HG03159 (cell line): ENCODE results near the gene KMT5B.
A peak's percentile ranks its signal among the peaks of the same experiment; 100 is the strongest.

Source experiments
- ATAC-seq: cut with Tn5 transposase; IDR thresholded peaks from one replicate; pipeline ENCODE4 v1.9.1; 2021; ENCODE audit warnings: mild to moderate bottlenecking, moderate library complexity; ENCODE audit not compliant: unreplicated experiment

The KMT5B gene

GRCh38 chr11:68121067-68121899 lies 91.8 kb downstream of the KMT5B start, which contains the start of gene CHKA:
TSS of gene CHKA (minus strand) at chr11:68121388. CDS start at chr11:68121177, 211 bp downstream.
- ATAC-seq, result peak; percentile 83

GRCh38 chr11:68120273-68121066 lies 92.6 kb downstream of the KMT5B start:
- ATAC-seq, result peak; percentile 23

GRCh38 chr11:68118706-68119448 lies 94.2 kb downstream of the KMT5B start:
- no peak for ATAC-seq

- no peak for ATAC-seq
Measured at GRCh38 chr11:68117853-68118470, 95.1 kb downstream of the KMT5B start.

GRCh38 chr11:68116974-68117373 lies 96.1 kb downstream of the KMT5B start:
- no peak for ATAC-seq

GRCh38 chr11:68116126-68116525 lies 97.0 kb downstream of the KMT5B start:
- no peak for ATAC-seq

GRCh38 chr11:68115285-68115684 lies 97.8 kb downstream of the KMT5B start:
- no peak for ATAC-seq

GRCh38 chr11:68113986-68114385 lies 99.1 kb downstream of the KMT5B start:
- no peak for ATAC-seq

GRCh38 chr11:68107689-68108088 lies 105.4 kb downstream of the KMT5B start:
- no peak for ATAC-seq

GRCh38 chr11:68106165-68106940 lies 106.7 kb downstream of the KMT5B start:
- ATAC-seq, result no peak
